ENCODE results near the gene SPIRE2. TPM values are rescaled to one million over a fixed set of nuclear protein-coding genes. Genes with fewer than 3 reads are reported as not detected.

Gene SPIRE2
- total RNA-seq, 1 experiment from 2014 or later: 21.7 TPM

DNA sequence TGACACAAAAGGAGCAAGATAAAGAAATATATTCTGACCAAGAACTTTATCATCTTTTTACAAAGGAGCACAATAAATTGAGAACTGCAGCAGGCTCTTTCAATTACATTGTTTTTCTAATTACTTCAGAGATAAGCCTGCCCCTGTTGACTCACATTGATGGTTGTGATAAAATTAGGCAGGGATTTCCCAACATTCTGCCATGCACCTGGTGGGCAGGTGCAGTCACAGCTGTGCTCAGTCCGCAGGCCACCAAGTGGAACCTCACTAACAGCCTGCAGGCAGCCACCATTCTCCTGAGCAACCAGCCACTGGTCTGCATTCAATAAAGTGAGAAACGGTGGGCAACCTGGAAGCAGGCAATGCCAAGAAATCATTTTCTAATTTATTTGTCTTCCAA is 17.0 kb upstream of the SPIRE2 start:
- ATAC-seq (no peak), DNase-seq (ENCODE audit: low read depth, low spot score) (no peak)
- peaks cover 9% of the 10 kb centered on the region for H3K36me3 ChIP-seq (ENCODE audit: control insufficient read depth, insufficient read depth, low read length)
- no TSS peak for BruUV-seq (replicated peaks)
- TF ChIP-seq, protein P1, sequence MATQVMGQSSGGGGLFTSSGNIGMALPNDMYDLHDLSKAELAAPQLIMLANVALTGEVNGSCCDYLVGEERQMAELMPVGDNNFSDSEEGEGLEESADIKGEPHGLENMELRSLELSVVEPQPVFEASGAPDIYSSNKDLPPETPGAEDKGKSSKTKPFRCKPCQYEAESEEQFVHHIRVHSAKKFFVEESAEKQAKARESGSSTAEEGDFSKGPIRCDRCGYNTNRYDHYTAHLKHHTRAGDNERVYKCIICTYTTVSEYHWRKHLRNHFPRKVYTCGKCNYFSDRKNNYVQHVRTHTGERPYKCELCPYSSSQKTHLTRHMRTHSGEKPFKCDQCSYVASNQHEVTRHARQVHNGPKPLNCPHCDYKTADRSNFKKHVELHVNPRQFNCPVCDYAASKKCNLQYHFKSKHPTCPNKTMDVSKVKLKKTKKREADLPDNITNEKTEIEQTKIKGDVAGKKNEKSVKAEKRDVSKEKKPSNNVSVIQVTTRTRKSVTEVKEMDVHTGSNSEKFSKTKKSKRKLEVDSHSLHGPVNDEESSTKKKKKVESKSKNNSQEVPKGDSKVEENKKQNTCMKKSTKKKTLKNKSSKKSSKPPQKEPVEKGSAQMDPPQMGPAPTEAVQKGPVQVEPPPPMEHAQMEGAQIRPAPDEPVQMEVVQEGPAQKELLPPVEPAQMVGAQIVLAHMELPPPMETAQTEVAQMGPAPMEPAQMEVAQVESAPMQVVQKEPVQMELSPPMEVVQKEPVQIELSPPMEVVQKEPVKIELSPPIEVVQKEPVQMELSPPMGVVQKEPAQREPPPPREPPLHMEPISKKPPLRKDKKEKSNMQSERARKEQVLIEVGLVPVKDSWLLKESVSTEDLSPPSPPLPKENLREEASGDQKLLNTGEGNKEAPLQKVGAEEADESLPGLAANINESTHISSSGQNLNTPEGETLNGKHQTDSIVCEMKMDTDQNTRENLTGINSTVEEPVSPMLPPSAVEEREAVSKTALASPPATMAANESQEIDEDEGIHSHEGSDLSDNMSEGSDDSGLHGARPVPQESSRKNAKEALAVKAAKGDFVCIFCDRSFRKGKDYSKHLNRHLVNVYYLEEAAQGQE (IDR thresholded peaks at IDR 0.05; ENCODE audit: insufficient read depth in 1 of 2, low read depth in 2 of 2, low read length in 1 of 2): no peak
- no peak for TF ChIP-seq SIN3A (IDR thresholded peaks at IDR 0.05; ENCODE audit: borderline replicate concordance, insufficient read depth, low read depth, low read length)
- TF ChIP-seq POLR2AphosphoS5 (IDR thresholded peaks at IDR 0.05; ENCODE audit: low read depth, low read length): no peak
- TF ChIP-seq TCF7L2 (IDR thresholded peaks at IDR 0.05; ENCODE audit: low read depth, low read length): no peak
- TF ChIP-seq, protein P2, sequence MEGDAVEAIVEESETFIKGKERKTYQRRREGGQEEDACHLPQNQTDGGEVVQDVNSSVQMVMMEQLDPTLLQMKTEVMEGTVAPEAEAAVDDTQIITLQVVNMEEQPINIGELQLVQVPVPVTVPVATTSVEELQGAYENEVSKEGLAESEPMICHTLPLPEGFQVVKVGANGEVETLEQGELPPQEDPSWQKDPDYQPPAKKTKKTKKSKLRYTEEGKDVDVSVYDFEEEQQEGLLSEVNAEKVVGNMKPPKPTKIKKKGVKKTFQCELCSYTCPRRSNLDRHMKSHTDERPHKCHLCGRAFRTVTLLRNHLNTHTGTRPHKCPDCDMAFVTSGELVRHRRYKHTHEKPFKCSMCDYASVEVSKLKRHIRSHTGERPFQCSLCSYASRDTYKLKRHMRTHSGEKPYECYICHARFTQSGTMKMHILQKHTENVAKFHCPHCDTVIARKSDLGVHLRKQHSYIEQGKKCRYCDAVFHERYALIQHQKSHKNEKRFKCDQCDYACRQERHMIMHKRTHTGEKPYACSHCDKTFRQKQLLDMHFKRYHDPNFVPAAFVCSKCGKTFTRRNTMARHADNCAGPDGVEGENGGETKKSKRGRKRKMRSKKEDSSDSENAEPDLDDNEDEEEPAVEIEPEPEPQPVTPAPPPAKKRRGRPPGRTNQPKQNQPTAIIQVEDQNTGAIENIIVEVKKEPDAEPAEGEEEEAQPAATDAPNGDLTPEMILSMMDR (IDR thresholded peaks at IDR 0.05): no peak
- no peak overlapping the region for H3K4me3 ChIP-seq (ENCODE audit: low read depth in 2 of 2, low read length in 2 of 2)
- no peaks in the 10 kb centered on the region for H3K4me1 ChIP-seq (ENCODE audit: control insufficient read depth, insufficient read depth, low read length)
- intact Hi-C loops (cut with micrococcal nuclease; ENCODE audit: unreplicated experiment): no loop called here
- no peak overlapping the region for H3K27ac ChIP-seq (ENCODE audit: low read length)
- in situ Hi-C loops (cut with HindIII; ENCODE audit: low pct_unique_long_range_greater_than_20kb, low sequenced_read_pairs): no loop called here
- no peaks in the 10 kb centered on the region for H3K27me3 ChIP-seq (ENCODE audit: control insufficient read depth, insufficient read depth, low read length)
- POLR2A ChIA-PET: no interaction called here
- CTCF ChIA-PET: no interaction called here
- H3K9me3 ChIP-seq (ENCODE audit: control insufficient read depth, insufficient read depth, low read depth, low read length): no peaks in the 10 kb centered on the region

DNA sequence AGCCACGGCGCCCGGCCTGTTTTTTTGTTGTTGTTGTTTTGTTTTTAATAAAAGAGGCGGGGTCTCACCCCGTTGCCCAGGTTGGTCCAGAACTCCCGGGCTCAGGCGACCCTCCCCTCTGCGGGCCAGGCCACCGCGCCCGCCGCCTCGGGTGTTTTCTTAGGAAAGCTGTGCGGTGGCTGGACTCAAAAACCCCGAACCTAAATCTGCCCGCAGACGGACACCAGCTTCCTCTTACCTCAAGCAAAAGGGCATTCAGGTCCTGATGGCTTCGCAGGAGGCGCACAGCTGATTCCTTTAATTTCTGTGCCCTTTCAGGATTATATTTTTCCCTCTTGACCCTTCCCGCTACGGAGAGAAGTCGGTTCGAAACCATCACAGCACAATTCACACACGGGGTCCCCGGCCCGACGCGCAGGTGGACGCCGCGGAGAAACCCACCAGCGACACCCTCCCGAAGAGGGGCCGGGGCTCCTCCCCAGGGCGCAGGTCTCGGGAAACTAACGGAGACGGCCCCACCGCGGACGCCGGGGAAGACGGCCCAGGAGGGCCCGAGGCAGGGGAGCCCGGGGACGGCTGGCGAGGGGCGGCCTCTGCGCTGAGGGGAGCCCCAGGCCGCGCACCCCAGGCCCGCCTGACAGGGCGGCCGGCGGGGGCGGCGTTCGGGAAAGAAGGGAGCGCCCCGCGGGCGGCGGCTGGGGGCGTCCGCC is 12.5 kb upstream of the SPIRE2 start:
- TF ChIP-seq POLR2AphosphoS5 (IDR thresholded peaks at IDR 0.05; ENCODE audit: low read depth, low read length) (no peak), TCF7L2 (IDR thresholded peaks at IDR 0.05; ENCODE audit: low read depth, low read length) (no peak), SIN3A (IDR thresholded peaks at IDR 0.05; ENCODE audit: borderline replicate concordance, insufficient read depth, low read depth, low read length) (no peak)
- TF ChIP-seq, protein P1 (IDR thresholded peaks at IDR 0.05; ENCODE audit: insufficient read depth in 1 of 2, low read depth in 2 of 2, low read length in 1 of 2): no peak
- TF ChIP-seq, protein P2 (IDR thresholded peaks at IDR 0.05): no peak
- no peaks in the 10 kb centered on the region for H3K27me3 ChIP-seq (ENCODE audit: control insufficient read depth, insufficient read depth, low read length)
- no peaks in the 10 kb centered on the region for H3K9me3 ChIP-seq (ENCODE audit: control insufficient read depth, insufficient read depth, low read depth, low read length)
- H3K27ac ChIP-seq (ENCODE audit: low read length): peak overlapping the region; percentile 77
- CTCF ChIA-PET: no interaction called here
- H3K4me1 ChIP-seq (ENCODE audit: control insufficient read depth, insufficient read depth, low read length): peaks cover 5% of the 10 kb centered on the region; the same call in 1 of the 2 replicates
- DNase-seq (ENCODE audit: low read depth, low spot score): no peak
- in situ Hi-C loops (cut with HindIII; ENCODE audit: low pct_unique_long_range_greater_than_20kb, low sequenced_read_pairs): no loop called here
- intact Hi-C loops (cut with micrococcal nuclease; ENCODE audit: unreplicated experiment): loop anchor here (5.0 kb wide), 1 partner anchor 47 kb away; no protein-coding TSS in a partner anchor
- BruUV-seq (replicated peaks): no TSS peak
- H3K36me3 ChIP-seq (ENCODE audit: control insufficient read depth, insufficient read depth, low read length): peaks cover 5% of the 10 kb centered on the region; the same call in 1 of the 2 replicates
- POLR2A ChIA-PET: no interaction called here
- ATAC-seq: peak; percentile 47
- peak overlapping the region; percentile 69 to 70 for H3K4me3 ChIP-seq (ENCODE audit: low read depth in 2 of 2, low read length in 2 of 2)

All from Panc1 (cell line).